ENCODE measurements around the gene BOC. TPM values are rescaled to one million over a fixed set of nuclear protein-coding genes. Genes with fewer than 3 reads are reported as not detected.

The BOC gene
- total and polyA plus RNA-seq, 2 experiments from 2014 or later, result 2.1 to 4.1 TPM

- Histone ChIP-seq H3K9me2 (ENCODE audit: insufficient read depth) (no peaks in the 10 kb centered on the region), H3K4me2 (no peak overlapping the region), H3K4me3 (no peak overlapping the region), H3K27ac (ENCODE audit: low read depth) (no peak overlapping the region), H3K36me3 (ENCODE audit: insufficient read depth) (no peaks in the 10 kb centered on the region), H3F3A (replicated peaks; ENCODE audit: low read depth) (no peaks in the 10 kb centered on the region), H3K79me2 (replicated peaks; ENCODE audit: insufficient read depth) (no peaks in the 10 kb centered on the region), H2AFZ (no peak overlapping the region), H4K20me1 (replicated peaks; ENCODE audit: insufficient read depth) (no peaks in the 10 kb centered on the region; the same call in 1 of the 2 replicates), H3K27me3 (ENCODE audit: insufficient read depth) (peaks cover 5% of the 10 kb centered on the region), H3K4me1 (ENCODE audit: insufficient read depth) (peaks cover 10% of the 10 kb centered on the region)
- Mint-ChIP-seq H3K36me3 (ENCODE audit: low read depth) (peaks cover 5% of the 10 kb centered on the region; the same call in 1 of the 3 replicates), H3K27me3 (ENCODE audit: insufficient read depth, low read depth, poor library complexity) (peaks cover 5% of the 10 kb centered on the region), H3K9me3 (no peaks in the 10 kb centered on the region; the same call in 2 of the 3 replicates), H3K4me3 (no peak overlapping the region), H3K27ac (no peak overlapping the region), H3K4me1 (peaks cover 45% of the 10 kb centered on the region)
- DNase-seq (ENCODE audit: low spot score) (no peak), ATAC-seq (no peak)
- TF ChIP-seq ZNF331 (CRISPR knock-in tag; IDR thresholded peaks at IDR 0.05; ENCODE audit: low read depth) (no peak), EZH2 (IDR thresholded peaks at IDR 0.05; ENCODE audit: low read depth, unreplicated experiment) (no peak), STAT1 (IDR thresholded peaks at IDR 0.05; ENCODE audit: unreplicated experiment) (no peak), CREB1 (CRISPR knock-in tag; IDR thresholded peaks at IDR 0.05; ENCODE audit: low read depth) (no peak), ZNF114 (CRISPR knock-in tag; IDR thresholded peaks at IDR 0.05) (no peak), CTCF (conservative IDR thresholded peaks at IDR 0.05; ENCODE audit: low read depth in 2 of 2) (no peak), POLR2AphosphoS5 (IDR thresholded peaks at IDR 0.05; ENCODE audit: low read depth) (no peak), REST (IDR thresholded peaks at IDR 0.05; ENCODE audit: unreplicated experiment) (no peak), EZH2phosphoT487 (IDR thresholded peaks at IDR 0.05; ENCODE audit: unreplicated experiment) (no peak), ZNF462 (CRISPR knock-in tag; IDR thresholded peaks at IDR 0.05) (no peak), JUNB (IDR thresholded peaks at IDR 0.05; ENCODE audit: unreplicated experiment) (no peak), NANOG (IDR thresholded peaks at IDR 0.05; ENCODE audit: borderline replicate concordance) (no peak), ETS1 (IDR thresholded peaks at IDR 0.05) (no peak)
Observed at GRCh38 chr3:113218681-113219045, 7.3 kb downstream of the BOC start.
